ENCODE data around the gene SPATA21.

DNA sequence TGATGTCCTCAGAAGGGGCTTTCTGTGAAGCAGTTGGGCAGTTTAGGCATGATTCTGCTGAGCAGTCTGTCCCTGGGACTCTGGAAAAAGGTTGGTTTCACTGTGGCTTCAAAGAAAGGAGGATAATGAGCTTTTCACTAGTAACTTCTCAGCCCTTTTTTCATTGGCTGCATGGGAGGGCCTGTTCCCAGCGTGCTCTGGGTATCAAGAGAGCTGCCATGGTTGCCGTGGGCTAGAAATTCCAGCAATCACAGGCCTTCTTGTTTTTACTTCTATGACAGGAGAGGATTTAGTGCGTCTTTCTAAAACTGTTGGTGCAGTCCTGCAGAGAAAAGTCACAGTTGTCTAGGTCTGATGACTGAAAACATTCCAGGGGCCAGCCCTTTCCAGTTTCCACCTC, 63.0 kb downstream of the SPATA21 start:
- TF ChIP-seq, protein P1, sequence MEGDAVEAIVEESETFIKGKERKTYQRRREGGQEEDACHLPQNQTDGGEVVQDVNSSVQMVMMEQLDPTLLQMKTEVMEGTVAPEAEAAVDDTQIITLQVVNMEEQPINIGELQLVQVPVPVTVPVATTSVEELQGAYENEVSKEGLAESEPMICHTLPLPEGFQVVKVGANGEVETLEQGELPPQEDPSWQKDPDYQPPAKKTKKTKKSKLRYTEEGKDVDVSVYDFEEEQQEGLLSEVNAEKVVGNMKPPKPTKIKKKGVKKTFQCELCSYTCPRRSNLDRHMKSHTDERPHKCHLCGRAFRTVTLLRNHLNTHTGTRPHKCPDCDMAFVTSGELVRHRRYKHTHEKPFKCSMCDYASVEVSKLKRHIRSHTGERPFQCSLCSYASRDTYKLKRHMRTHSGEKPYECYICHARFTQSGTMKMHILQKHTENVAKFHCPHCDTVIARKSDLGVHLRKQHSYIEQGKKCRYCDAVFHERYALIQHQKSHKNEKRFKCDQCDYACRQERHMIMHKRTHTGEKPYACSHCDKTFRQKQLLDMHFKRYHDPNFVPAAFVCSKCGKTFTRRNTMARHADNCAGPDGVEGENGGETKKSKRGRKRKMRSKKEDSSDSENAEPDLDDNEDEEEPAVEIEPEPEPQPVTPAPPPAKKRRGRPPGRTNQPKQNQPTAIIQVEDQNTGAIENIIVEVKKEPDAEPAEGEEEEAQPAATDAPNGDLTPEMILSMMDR (IDR thresholded peaks at IDR 0.05) = no peak
- TF ChIP-seq POLR2A (IDR thresholded peaks at IDR 0.05) = no peak
